H1 (cell line): ENCODE measurements around the gene OR2J1. TPM values are rescaled to one million over a fixed set of nuclear protein-coding genes. Genes with fewer than 3 reads are reported as not detected.

Experiments used
- CTCF ChIA-PET: fragments of 300-600 bp; sonication (Branson Sonifier 250); formaldehyde crosslinking; loops from one replicate; lab custom pipeline; 2021; ENCODE audit not compliant: partially characterized antibody; lab: Charles Lee
- POLR2A ChIA-PET: fragments of 300-600 bp; sonication (Branson Sonifier 250); formaldehyde crosslinking; loops from one replicate; lab custom pipeline; 2021; ENCODE audit warnings: inconsistent platforms; ENCODE audit not compliant: partially characterized antibody; lab: Charles Lee
- DNase-seq, 2 experiments: peaks; one replicate each; pipeline versions ENCODE4 v3.0.0 to v3.0.0-alpha.2; 2010 to 2022; ENCODE audit warnings: low spot score in 2 of 2, low read depth in 1 of 2, mixed read lengths in 1 of 2
- FAIRE-seq: peaks from 2 replicates; lab custom pipeline; 2011; peaks lifted over from hg19 to GRCh38; lab: Jason Lieb, UNC
- H2AFZ ChIP-seq: 2 replicates; pipeline ENCODE4 v1.8.1; 2012; ENCODE audit warnings: low read length, inconsistent platforms
- H2AK5ac ChIP-seq: 2 replicates; pipeline ENCODE4 v1.6.1; 2013; ENCODE audit warnings: low read depth, low read length
- H2BK120ac ChIP-seq: replicated peaks from 2 replicates; pipeline ENCODE3; 2013; ENCODE audit warnings: low read depth, low read length, inconsistent platforms
- H2BK12ac ChIP-seq: 2 replicates; pipeline ENCODE4 v1.6.1; 2013; ENCODE audit warnings: low read depth, low read length
- H2BK15ac ChIP-seq: 2 replicates; pipeline ENCODE4 v1.6.1; 2013; ENCODE audit warnings: low read length
- H2BK20ac ChIP-seq: 2 replicates; pipeline ENCODE4 v1.6.1; 2013; ENCODE audit warnings: low read length
- H2BK5ac ChIP-seq: 2 replicates; pipeline ENCODE4 v1.6.1; 2013; ENCODE audit warnings: low read depth, low read length
- H3K14ac ChIP-seq: 2 replicates; pipeline ENCODE4 v1.6.1; 2013; ENCODE audit warnings: inconsistent platforms; ENCODE audit not compliant: insufficient read length
- H3K18ac ChIP-seq: 2 replicates; pipeline ENCODE4 v1.6.1; 2013; ENCODE audit warnings: low read length; ENCODE audit errors: extremely low read depth
- H3K23ac ChIP-seq: 2 replicates; pipeline ENCODE4 v1.6.1; 2013; ENCODE audit warnings: inconsistent platforms; ENCODE audit not compliant: insufficient read length
- H3K23me2 ChIP-seq: 2 replicates; pipeline ENCODE4 v1.6.1; 2013; ENCODE audit warnings: low read depth, low read length
- H3K27ac ChIP-seq: 2 replicates; pipeline ENCODE4 v1.6.1; 2011; ENCODE audit warnings: low read depth, low read length, inconsistent platforms
- H3K27me3 ChIP-seq, 4 experiments: replicated peaks in 1 of 4; 1 replicate in 1 of 4; 2 replicates in 3 of 4; pipeline versions ENCODE4 v1.6.1 to v1.8.1; 2011 to 2013; ENCODE audit warnings: low read length in 3 of 4, mild to moderate bottlenecking in 3 of 4, inconsistent platforms in 2 of 4, mixed read lengths in 2 of 4, moderate library complexity in 1 of 4; ENCODE audit not compliant: control insufficient read depth in 3 of 4, insufficient read depth in 3 of 4; ENCODE audit errors: extremely low read depth in 1 of 4
- H3K36me3 ChIP-seq, 4 experiments: 2 replicates each; pipeline versions ENCODE4 v1.6.1 to v1.8.1; 2011 to 2013; ENCODE audit warnings: mild to moderate bottlenecking in 4 of 4, low read length in 3 of 4, moderate library complexity in 2 of 4, control low read depth in 1 of 4, inconsistent platforms in 1 of 4; ENCODE audit not compliant: insufficient read depth in 4 of 4, control insufficient read depth in 2 of 4
- H3K4ac ChIP-seq: replicated peaks from 2 replicates; pipeline ENCODE3; 2013; ENCODE audit warnings: low read length, low read depth, mixed read lengths, inconsistent platforms; ENCODE audit not compliant: insufficient read length
- H3K4me1 ChIP-seq, 4 experiments: replicated peaks in 1 of 4; 1 replicate in 1 of 4; 2 replicates in 3 of 4; pipeline versions ENCODE4 v1.6.1 to v1.8.1; 2011 to 2013; ENCODE audit warnings: low read length in 3 of 4, inconsistent platforms in 2 of 4, mixed read lengths in 1 of 4; ENCODE audit not compliant: insufficient read depth in 4 of 4, control insufficient read depth in 3 of 4
- H3K4me2 ChIP-seq, 2 experiments: 2 replicates each; pipeline versions ENCODE4 v1.6.1 to v1.8.1; 2011 to 2013; ENCODE audit warnings: low read depth in 2 of 2, low read length in 2 of 2, control low read depth in 1 of 2, inconsistent platforms in 1 of 2, mild to moderate bottlenecking in 1 of 2; ENCODE audit not compliant: insufficient read depth in 1 of 2
- H3K4me3 ChIP-seq, 4 experiments: fragments of 200-600, 300-600 bp in 1 of 4; sonication (generic), shearing (Covaris generic), sonication (Bioruptor Twin) in 1 of 4; 2 replicates each; pipeline versions ENCODE4 v1.5.1 to v1.8.1; 2011 to 2016; ENCODE audit warnings: low read length in 4 of 4, low read depth in 3 of 4, control low read depth in 2 of 4, inconsistent platforms in 2 of 4, mild to moderate bottlenecking in 2 of 4, mixed read lengths in 1 of 4, moderate library complexity in 1 of 4; ENCODE audit not compliant: insufficient read depth in 2 of 4; ENCODE audit errors: extremely low read depth in 1 of 4
- H3K56ac ChIP-seq: replicated peaks from 2 replicates; pipeline ENCODE3; 2013; ENCODE audit warnings: low read depth, mild to moderate bottlenecking, mixed read lengths, low read length, inconsistent platforms; ENCODE audit not compliant: insufficient read length
- H3K79me1 ChIP-seq: 2 replicates; pipeline ENCODE4 v1.6.1; 2013; ENCODE audit warnings: low read depth, low read length, control low read depth
- H3K79me2 ChIP-seq, 2 experiments: 2 replicates each; pipeline versions ENCODE4 v1.6.1 to v1.8.1; 2012 to 2013; ENCODE audit warnings: low read length in 2 of 2, mild to moderate bottlenecking in 2 of 2, inconsistent platforms in 1 of 2; ENCODE audit not compliant: insufficient read depth in 2 of 2, control insufficient read depth in 1 of 2
- H3K9ac ChIP-seq, 4 experiments: replicated peaks in 1 of 4; 1 replicate in 1 of 4; 2 replicates in 3 of 4; pipeline versions ENCODE4 v1.6.1 to v1.8.1; 2011 to 2013; ENCODE audit warnings: low read depth in 3 of 4, low read length in 3 of 4, control low read depth in 2 of 4, mild to moderate bottlenecking in 2 of 4, moderate library complexity in 2 of 4, inconsistent platforms in 1 of 4; ENCODE audit errors: extremely low read depth in 1 of 4
- H3K9me3 ChIP-seq, 2 experiments: 2 replicates each; pipeline versions ENCODE4 v1.6.1 to v1.8.1; 2012 to 2013; ENCODE audit warnings: mild to moderate bottlenecking in 2 of 2, moderate library complexity in 2 of 2, control low read depth in 1 of 2, inconsistent platforms in 1 of 2, low read depth in 1 of 2, low read length in 1 of 2, mixed read lengths in 1 of 2; ENCODE audit not compliant: insufficient read depth in 2 of 2
- H4K20me1 ChIP-seq, 2 experiments: replicated peaks in 1 of 2; 2 replicates each; pipeline versions ENCODE3 to v1.8.1; 2011 to 2013; ENCODE audit warnings: inconsistent platforms in 2 of 2, low read length in 2 of 2, mild to moderate bottlenecking in 1 of 2; ENCODE audit not compliant: insufficient read depth in 2 of 2, control insufficient read depth in 1 of 2
- H4K5ac ChIP-seq: 2 replicates; pipeline ENCODE4 v1.6.1; 2013; ENCODE audit warnings: low read length, low read depth, mixed read lengths, inconsistent platforms; ENCODE audit not compliant: insufficient read length
- H4K8ac ChIP-seq: 2 replicates; pipeline ENCODE4 v1.8.0; 2013; ENCODE audit warnings: mild to moderate bottlenecking, moderate library complexity, low read length, inconsistent platforms; ENCODE audit not compliant: insufficient read depth; ENCODE audit errors: extremely low read depth
- H4K91ac ChIP-seq: replicated peaks from 2 replicates; pipeline ENCODE3; 2013; ENCODE audit warnings: low read length, mixed read lengths, inconsistent platforms; ENCODE audit not compliant: insufficient read length
- GTF2F1 ChIP-seq: IDR thresholded peaks from 2 replicates; pipeline ENCODE4 v1.6.1; 2012; ENCODE audit warnings: low read depth, low read length, improper control_type of control experiment, borderline replicate concordance
- KDM1A ChIP-seq: fragments of 200-600, 300-600 bp; sonication (generic); IDR thresholded peaks from 2 replicates; pipeline ENCODE4 v1.7.1; 2016; ENCODE audit warnings: mild to moderate bottlenecking, low read length, borderline replicate concordance
- NRF1 ChIP-seq: IDR thresholded peaks from 2 replicates; pipeline ENCODE4 v1.6.1; 2011; ENCODE audit warnings: mild to moderate bottlenecking, low read depth, low read length, improper control_type of control experiment
- POLR2AphosphoS5 ChIP-seq: IDR thresholded peaks from 2 replicates; pipeline ENCODE4 v1.6.1; 2011; ENCODE audit warnings: low read depth, low read length
- RBBP5 ChIP-seq: IDR thresholded peaks from 2 replicates; pipeline ENCODE4 v1.7.1; 2012; ENCODE audit warnings: low read depth, mild to moderate bottlenecking, inconsistent platforms, low read length, moderate library complexity, borderline replicate concordance
- WGBS, 2 experiments: shearing (Covaris generic) in 1 of 2; methylation state at CpG; one replicate each; pipeline versions ENCODE4 v1.1.6 to v1.1.7; 2013 to 2015; ENCODE audit warnings: low lambda C conversion rate in 2 of 2, mixed read lengths in 2 of 2, inconsistent platforms in 1 of 2, low coverage in 1 of 2, missing lambda C conversion rate in 1 of 2; ENCODE audit not compliant: insufficient replicate concordance in 2 of 2, insufficient coverage in 1 of 2, insufficient read length in 1 of 2; ENCODE audit errors: extremely low coverage in 1 of 2, missing lambda C conversion rate in 1 of 2; 5-methylcytosine and 5-hydroxymethylcytosine counted together
- polyA plus RNA-seq, 7 experiments: library from polyadenylated mRNA; depleted of rRNA in 3 of 7; stranded (reverse) in 5 of 7; unstranded in 2 of 7; fragments of >200 nt in 5 of 7; fragments of 200-250 nt in 2 of 7; gene quantifications; 1 replicate in 5 of 7; 2 replicates in 1 of 7; 4 replicates in 1 of 7; pipeline versions ENCODE4 v1.2.1 to v1.2.3, GENCODE V29; 2011 to 2013; ENCODE audit warnings: missing spikeins in 2 of 7, mixed read lengths in 2 of 7
- total RNA-seq: library from RNA; stranded (reverse); fragmentation: NEBNext Ultra II Directional; extraction: Animal tissue kit (Norgen Biotek cat#: 25700); gene quantifications from 2 replicates; pipeline ENCODE4 v1.2.1, GENCODE V29; 2021

The OR2J1 gene
- total and polyA plus RNA-seq, 2 of the 8 experiments (the other 6 are each of a cell fraction or from before 2014, with no cell fraction given) = not detected

- H2BK15ac ChIP-seq = no peak overlapping the region
- H3K79me2 ChIP-seq = no peaks in the 10 kb centered on the region
- no peak for DNase-seq
- no peak overlapping the region for H2BK12ac ChIP-seq
- no peak overlapping the region for H2BK120ac ChIP-seq
- no peaks in the 10 kb centered on the region for H4K20me1 ChIP-seq
- no peak for TF ChIP-seq RBBP5
- no peak for TF ChIP-seq POLR2AphosphoS5
- TF ChIP-seq GTF2F1 = no peak
- no peak for TF ChIP-seq NRF1
- TF ChIP-seq KDM1A = no peak
- no peak overlapping the region for H3K27ac ChIP-seq
- H4K8ac ChIP-seq = no peak overlapping the region
- H3K9ac ChIP-seq = no peak overlapping the region
- H3K23me2 ChIP-seq = no peaks in the 10 kb centered on the region; the same call in 1 of the 2 replicates
- no peak overlapping the region for H3K56ac ChIP-seq
- H3K79me1 ChIP-seq = no peaks in the 10 kb centered on the region
- H2AK5ac ChIP-seq = no peak overlapping the region
- H3K4me2 ChIP-seq = no peak overlapping the region
- no peaks in the 10 kb centered on the region for H3K36me3 ChIP-seq
- H2BK5ac ChIP-seq = no peak overlapping the region
- no peak overlapping the region for H3K23ac ChIP-seq
- POLR2A ChIA-PET = no interaction called here
- no peak overlapping the region for H3K4me3 ChIP-seq
- FAIRE-seq = no peak
- no peak overlapping the region for H3K14ac ChIP-seq
- CTCF ChIA-PET = no interaction called here
- H4K5ac ChIP-seq = no peak overlapping the region
- H4K91ac ChIP-seq = no peak overlapping the region
- H3K4me1 ChIP-seq = no peaks in the 10 kb centered on the region
- no peaks in the 10 kb centered on the region for H3K27me3 ChIP-seq
- peak overlapping the region; percentile 51; the same call in 1 of the 2 replicates for H2AFZ ChIP-seq
- H2BK20ac ChIP-seq = no peak overlapping the region
- no peak overlapping the region for H3K18ac ChIP-seq
- H3K9me3 ChIP-seq = no peaks in the 10 kb centered on the region
- no peak overlapping the region for H3K4ac ChIP-seq
- 91% methylated on average over 2 of the region's 2 CpGs; no CpG with 5 or more reads in 1 of the 2 experiments for WGBS, 2 experiments
Measured at GRCh38 chr6:29131691-29132090, 32.4 kb downstream of the OR2J1 start.
